Measurements from ENCODE around the gene PSMA3.

The PSMA3 gene

GRCh38 chr14:58270628-58271027 is 26.0 kb downstream of the PSMA3 start:
- H2AFZ ChIP-seq = no peak overlapping the region
- H3K27ac ChIP-seq = no peak overlapping the region
- no peaks in the 10 kb centered on the region for H3K9me3 ChIP-seq (ENCODE audit: control insufficient read depth, low read length)
- no peak overlapping the region for H3K4me3 ChIP-seq (ENCODE audit: low read depth, low read length)
- no peak overlapping the region for H3K9ac ChIP-seq
- peaks cover 15% of the 10 kb centered on the region for H3K79me2 ChIP-seq
- peaks cover 4% of the 10 kb centered on the region for H3K4me1 ChIP-seq
- no peaks in the 10 kb centered on the region for H3K36me3 ChIP-seq (ENCODE audit: control insufficient read depth, insufficient read depth, low read length)
- H3K4me2 ChIP-seq (ENCODE audit: low read length) = no peak overlapping the region
- TF ChIP-seq CTCF (IDR thresholded peaks at IDR 0.05) = no peak
- no peaks in the 10 kb centered on the region for H3K27me3 ChIP-seq (ENCODE audit: control insufficient read depth, insufficient read depth, low read length)

DNA sequence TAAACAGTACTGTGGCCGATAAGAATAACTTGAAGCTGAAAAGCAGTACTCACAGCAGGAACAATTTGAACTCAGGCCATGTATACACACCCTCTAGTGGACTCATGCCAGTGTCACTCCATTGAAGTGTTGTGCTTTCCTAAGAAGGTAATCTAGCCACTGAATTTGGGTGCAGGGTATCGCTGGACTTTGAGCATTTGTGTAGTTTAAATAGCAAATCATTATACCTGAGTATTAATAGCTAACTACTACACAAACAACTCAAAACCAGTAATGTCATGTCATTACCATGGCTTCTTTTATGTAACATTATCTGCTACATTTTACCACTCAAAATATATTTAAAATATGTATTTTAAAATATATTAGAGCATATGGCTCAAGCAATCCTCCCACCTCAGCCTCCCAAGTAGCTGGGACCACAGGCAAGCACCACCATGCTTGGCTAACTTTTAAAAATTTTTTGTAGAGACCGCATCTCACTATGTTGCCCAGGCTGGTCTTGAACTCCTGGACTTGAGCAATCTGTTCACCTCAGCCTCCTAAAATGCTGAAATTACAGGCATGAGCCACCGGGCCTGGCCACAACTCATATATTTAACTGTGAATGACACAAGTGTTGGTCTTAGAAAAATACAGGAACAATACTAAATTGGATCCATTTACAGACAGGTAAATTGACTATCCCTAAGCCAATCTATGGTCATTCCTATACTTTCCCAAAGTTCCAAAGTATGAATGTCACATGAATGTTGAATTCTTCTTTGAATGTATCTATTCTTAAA is 28.1 kb downstream of the PSMA3 start:
- no peaks in the 10 kb centered on the region for H3K27me3 ChIP-seq (ENCODE audit: control insufficient read depth, insufficient read depth, low read length)
- H3K4me3 ChIP-seq (ENCODE audit: low read depth, low read length) = no peak overlapping the region
- no peak for TF ChIP-seq CTCF (IDR thresholded peaks at IDR 0.05)
- no peak overlapping the region for H2AFZ ChIP-seq
- H3K79me2 ChIP-seq = peaks cover 30% of the 10 kb centered on the region
- no peaks in the 10 kb centered on the region for H3K9me3 ChIP-seq (ENCODE audit: control insufficient read depth, low read length)
- H3K9ac ChIP-seq = no peak overlapping the region
- H3K4me1 ChIP-seq = peaks cover 6% of the 10 kb centered on the region
- H3K36me3 ChIP-seq (ENCODE audit: control insufficient read depth, insufficient read depth, low read length) = no peaks in the 10 kb centered on the region
- no peak overlapping the region for H3K27ac ChIP-seq
- no peak overlapping the region for H3K4me2 ChIP-seq (ENCODE audit: low read length)

GRCh38 chr14:58274881-58275280 is 30.2 kb downstream of the PSMA3 start:
- Histone ChIP-seq H3K4me3 (ENCODE audit: low read depth, low read length) (no peak overlapping the region), H3K27me3 (ENCODE audit: control insufficient read depth, insufficient read depth, low read length) (no peaks in the 10 kb centered on the region), H3K4me1 (peaks cover 6% of the 10 kb centered on the region), H3K36me3 (ENCODE audit: control insufficient read depth, insufficient read depth, low read length) (no peaks in the 10 kb centered on the region), H3K9me3 (ENCODE audit: control insufficient read depth, low read length) (no peaks in the 10 kb centered on the region), H2AFZ (no peak overlapping the region), H3K79me2 (peaks cover 41% of the 10 kb centered on the region), H3K4me2 (ENCODE audit: low read length) (no peak overlapping the region), H3K27ac (no peak overlapping the region), H3K9ac (no peak overlapping the region)
- no peak for TF ChIP-seq CTCF (IDR thresholded peaks at IDR 0.05)

DNA sequence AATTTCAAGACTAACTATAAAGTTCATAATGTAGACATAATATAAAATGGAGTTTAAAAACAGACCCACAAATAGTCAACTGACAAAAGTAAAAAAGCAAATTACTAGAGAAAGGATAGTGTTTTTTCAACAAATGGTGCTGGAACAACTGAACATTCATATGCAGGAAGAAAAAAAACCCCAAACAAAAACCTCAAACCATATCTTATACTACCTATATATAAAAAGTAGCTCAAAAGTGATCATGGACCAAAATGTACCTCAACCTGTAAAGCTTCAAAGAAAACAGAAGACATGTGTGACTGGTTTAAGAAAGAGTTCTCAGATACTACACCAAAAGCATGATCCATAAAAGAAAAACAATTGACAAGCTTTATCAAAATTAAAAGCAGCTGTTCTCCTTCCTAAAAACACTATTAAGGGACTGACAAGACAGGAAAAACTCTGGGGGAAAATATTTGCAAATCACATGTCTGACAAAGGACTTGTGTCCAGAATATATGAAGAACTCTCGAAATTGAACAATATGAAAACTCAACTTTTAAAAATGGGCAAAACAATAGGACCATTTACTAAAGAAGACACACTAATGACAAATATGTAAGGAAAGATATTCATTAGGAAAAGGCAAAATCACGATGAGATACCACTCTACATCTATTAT is 31.0 kb downstream of the PSMA3 start:
- peaks cover 6% of the 10 kb centered on the region for H3K4me1 ChIP-seq
- H3K4me2 ChIP-seq (ENCODE audit: low read length) = no peak overlapping the region
- H3K4me3 ChIP-seq (ENCODE audit: low read depth, low read length) = no peak overlapping the region

More for the DNA sequence above, 31.0 kb downstream of the PSMA3 start:
- H3K79me2 ChIP-seq = peaks cover 45% of the 10 kb centered on the region
- no peaks in the 10 kb centered on the region for H3K9me3 ChIP-seq (ENCODE audit: control insufficient read depth, low read length)
- H3K9ac ChIP-seq = no peak overlapping the region
- no peaks in the 10 kb centered on the region for H3K36me3 ChIP-seq (ENCODE audit: control insufficient read depth, insufficient read depth, low read length)
- no peak overlapping the region for H2AFZ ChIP-seq
- H3K27ac ChIP-seq = no peak overlapping the region
- TF ChIP-seq CTCF (IDR thresholded peaks at IDR 0.05) = no peak
- H3K27me3 ChIP-seq (ENCODE audit: control insufficient read depth, insufficient read depth, low read length) = no peaks in the 10 kb centered on the region
